NCI-H1436 treated with DMSO at 0.1 percent for 48 hours (cell line): Measurements from ENCODE around the gene LYRM4.
"Not testable (repeated sequence)": the region's sequence is repeated elsewhere in the genome, so short reads cannot be mapped to it uniquely, and the experiment has no call there.

Source experiments
- DNase-seq: peaks from one replicate; lab custom pipeline; 2025; lab: John Stamatoyannopoulos, UW

LYRM4 gene

GRCh38 chr6:5081182-5081581, 179.6 kb downstream of the LYRM4 start:
- no peak for DNase-seq

GRCh38 chr6:5080574-5080973, 180.2 kb downstream of the LYRM4 start:
- no peak for DNase-seq

- no peak for DNase-seq
Observed at GRCh38 chr6:5079692-5080091, 181.1 kb downstream of the LYRM4 start.

GRCh38 chr6:5078121-5078669, 182.6 kb downstream of the LYRM4 start:
- no peak for DNase-seq

- DNase-seq = no peak
Observed at GRCh38 chr6:5076931-5077330, 183.8 kb downstream of the LYRM4 start.

GRCh38 chr6:5073992-5074391, 186.8 kb downstream of the LYRM4 start:
- no peak for DNase-seq

GRCh38 chr6:5072440-5072839, 188.3 kb downstream of the LYRM4 start:
- no peak for DNase-seq

GRCh38 chr6:5071216-5071615, 189.5 kb downstream of the LYRM4 start:
- no peak for DNase-seq

GRCh38 chr6:5068153-5068751, 192.5 kb downstream of the LYRM4 start:
- DNase-seq = no peak

- no peak for DNase-seq
Observed at GRCh38 chr6:5067305-5067704, 193.4 kb downstream of the LYRM4 start.

GRCh38 chr6:5066456-5067093, 194.2 kb downstream of the LYRM4 start:
- no peak for DNase-seq

GRCh38 chr6:5063617-5064016, 197.1 kb downstream of the LYRM4 start:
- DNase-seq = no peak

GRCh38 chr6:5061152-5061551, 199.6 kb downstream of the LYRM4 start:
- DNase-seq = no peak

- DNase-seq = not testable (repeated sequence)
Observed at GRCh38 chr6:5060439-5060838, 200.3 kb downstream of the LYRM4 start.

GRCh38 chr6:5059036-5059896, 201.5 kb downstream of the LYRM4 start:
- no peak for DNase-seq
